Astrocyte (in vitro differentiated cells and primary cell): ENCODE data around the gene DGAT2. TPM values are rescaled to one million over a fixed set of nuclear protein-coding genes. Genes with fewer than 3 reads are reported as not detected.
A peak's percentile ranks its signal among the peaks of the same experiment; 100 is the strongest.

Source experiments
- DNase-seq: peaks from one replicate; pipeline ENCODE4 v3.0.0-alpha.2; 2010; ENCODE audit warnings: low read depth
- FAIRE-seq: peaks from 2 replicates; lab custom pipeline; 2011; peaks lifted over from hg19 to GRCh38; lab: Jason Lieb, UNC
- H2AFZ ChIP-seq: 2 replicates; pipeline ENCODE4 v1.6.0; 2012; ENCODE audit warnings: low read depth, low read length, inconsistent platforms
- H3K27ac ChIP-seq: 2 replicates; pipeline ENCODE4 v1.5.1; 2011; ENCODE audit warnings: low read depth, low read length, inconsistent platforms
- H3K27me3 ChIP-seq: 2 replicates; pipeline ENCODE4 v1.6.0; 2011; ENCODE audit warnings: low read length, inconsistent platforms; ENCODE audit not compliant: insufficient read depth
- H3K36me3 ChIP-seq: 2 replicates; pipeline ENCODE4 v1.5.1; 2011; ENCODE audit warnings: low read length, inconsistent platforms; ENCODE audit not compliant: insufficient read depth
- H3K4me1 ChIP-seq: 2 replicates; pipeline ENCODE4 v1.5.1; 2011; ENCODE audit warnings: low read length, inconsistent platforms; ENCODE audit not compliant: insufficient read depth
- H3K4me2 ChIP-seq: 2 replicates; pipeline ENCODE4 v1.6.0; 2012; ENCODE audit warnings: low read length, inconsistent platforms
- H3K4me3 ChIP-seq: 2 replicates; pipeline ENCODE4 v1.5.1; 2011; ENCODE audit warnings: low read depth, mild to moderate bottlenecking, low read length, inconsistent platforms; ENCODE audit not compliant: insufficient read depth
- H3K79me2 ChIP-seq: 2 replicates; pipeline ENCODE4 v1.6.0; 2012; ENCODE audit warnings: mild to moderate bottlenecking, low read length, inconsistent platforms; ENCODE audit not compliant: insufficient read depth
- H3K9ac ChIP-seq: 2 replicates; pipeline ENCODE4 v1.6.0; 2012; ENCODE audit warnings: mild to moderate bottlenecking, low read length, inconsistent platforms
- H3K9me3 ChIP-seq: 2 replicates; pipeline ENCODE4 v1.5.1; 2012; ENCODE audit warnings: low read depth, mild to moderate bottlenecking, low read length, inconsistent platforms; ENCODE audit not compliant: insufficient read depth
- H4K20me1 ChIP-seq: 2 replicates; pipeline ENCODE4 v1.6.0; 2012; ENCODE audit warnings: low read length, inconsistent platforms; ENCODE audit not compliant: insufficient read depth
- H3K27ac Mint-ChIP-seq: one replicate; pipeline ENCODE4 v1.8.0; 2021; ENCODE audit warnings: mild to moderate bottlenecking, mixed read lengths; ENCODE audit not compliant: unreplicated experiment
- H3K27me3 Mint-ChIP-seq: one replicate; pipeline ENCODE4 v1.8.0; 2021; ENCODE audit warnings: low read depth, mixed read lengths; ENCODE audit not compliant: unreplicated experiment
- H3K36me3 Mint-ChIP-seq: one replicate; pipeline ENCODE4 v1.8.0; 2021; ENCODE audit warnings: low read depth, mixed read lengths; ENCODE audit not compliant: unreplicated experiment
- H3K4me1 Mint-ChIP-seq: one replicate; pipeline ENCODE4 v1.8.0; 2021; ENCODE audit warnings: low read depth, mixed read lengths; ENCODE audit not compliant: unreplicated experiment
- H3K4me3 Mint-ChIP-seq: one replicate; pipeline ENCODE4 v1.8.0; 2021; ENCODE audit warnings: mild to moderate bottlenecking, moderate library complexity, mixed read lengths; ENCODE audit not compliant: unreplicated experiment
- H3K9me3 Mint-ChIP-seq: one replicate; pipeline ENCODE4 v1.8.0; 2021; ENCODE audit warnings: mild to moderate bottlenecking, mixed read lengths; ENCODE audit not compliant: unreplicated experiment
- CTCF ChIP-seq: IDR thresholded peaks from 2 replicates; pipeline ENCODE4 v1.5.1; 2011; ENCODE audit warnings: low read depth, mild to moderate bottlenecking, inconsistent platforms, low read length, moderate library complexity; ENCODE audit not compliant: insufficient read depth
- EZH2 ChIP-seq: IDR thresholded peaks from 2 replicates; pipeline ENCODE4 v1.6.1; 2012; ENCODE audit warnings: mild to moderate bottlenecking, low read length, inconsistent platforms; ENCODE audit not compliant: insufficient read depth
- total RNA-seq: library from RNA; stranded (reverse); gene quantifications from 2 replicates; pipeline ENCODE4 v1.2.1, GENCODE V29; 2021

DGAT2 gene
- total RNA-seq, 1 donor from 2014 or later: 0.73 TPM

GRCh38 chr11:75797792-75798191 lies 29.2 kb downstream of the DGAT2 start:
- Histone ChIP-seq H3K4me3 (no peak overlapping the region), H3K27ac (no peak overlapping the region), H4K20me1 (no peaks in the 10 kb centered on the region), H3K79me2 (no peaks in the 10 kb centered on the region), H2AFZ (peak overlapping the region; percentile 63), H3K9me3 (no peaks in the 10 kb centered on the region), H3K27me3 (no peaks in the 10 kb centered on the region), H3K4me1 (peaks cover 6% of the 10 kb centered on the region), H3K9ac (no peak overlapping the region), H3K36me3 (no peaks in the 10 kb centered on the region), H3K4me2 (no peak overlapping the region)
- DNase-seq (no peak), FAIRE-seq (no peak)
- peaks cover 7% of the 10 kb centered on the region for H3K27me3 Mint-ChIP-seq
- peaks cover 4% of the 10 kb centered on the region for H3K4me1 Mint-ChIP-seq
- H3K9me3 Mint-ChIP-seq: no peaks in the 10 kb centered on the region
- H3K4me3 Mint-ChIP-seq: no peak overlapping the region
- no peak overlapping the region for H3K27ac Mint-ChIP-seq
- no peak for TF ChIP-seq EZH2
- H3K36me3 Mint-ChIP-seq: peaks cover 2% of the 10 kb centered on the region

GRCh38 chr11:75800136-75800675 lies 31.6 kb downstream of the DGAT2 start:
- no peaks in the 10 kb centered on the region for H3K27me3 ChIP-seq
- peaks cover 3% of the 10 kb centered on the region for H3K27me3 Mint-ChIP-seq
- no peak for TF ChIP-seq CTCF
- no peak for TF ChIP-seq EZH2

GRCh38 chr11:75800728-75801361 lies 32.3 kb downstream of the DGAT2 start:
- no peaks in the 10 kb centered on the region for H3K79me2 ChIP-seq
- no peak overlapping the region for H3K27ac ChIP-seq
- Mint-ChIP-seq H3K4me3 (no peak overlapping the region), H3K9me3 (no peaks in the 10 kb centered on the region), H3K27me3 (peaks cover 3% of the 10 kb centered on the region), H3K4me1 (peaks cover 4% of the 10 kb centered on the region), H3K36me3 (peaks cover 1% of the 10 kb centered on the region), H3K27ac (no peak overlapping the region)
- H2AFZ ChIP-seq: no peak overlapping the region
- no peak for FAIRE-seq
- no peak overlapping the region for H3K4me3 ChIP-seq
- H3K4me2 ChIP-seq: no peak overlapping the region
- no peaks in the 10 kb centered on the region for H4K20me1 ChIP-seq
- H3K4me1 ChIP-seq: peaks cover 6% of the 10 kb centered on the region
- H3K9me3 ChIP-seq: no peaks in the 10 kb centered on the region
- H3K36me3 ChIP-seq: no peaks in the 10 kb centered on the region
- H3K27me3 ChIP-seq: no peaks in the 10 kb centered on the region
- H3K9ac ChIP-seq: no peak overlapping the region
- TF ChIP-seq CTCF (no peak), EZH2 (no peak)
- DNase-seq: no peak

More at GRCh38 chr11:75800136-75800675, 31.6 kb downstream of the DGAT2 start:
- Mint-ChIP-seq H3K9me3 (no peaks in the 10 kb centered on the region), H3K4me1 (peaks cover 4% of the 10 kb centered on the region), H3K27ac (no peak overlapping the region), H3K36me3 (peaks cover 2% of the 10 kb centered on the region), H3K4me3 (no peak overlapping the region)
- Histone ChIP-seq H2AFZ (no peak overlapping the region), H3K36me3 (no peaks in the 10 kb centered on the region), H3K4me3 (no peak overlapping the region), H3K27ac (no peak overlapping the region), H3K9ac (no peak overlapping the region), H3K79me2 (no peaks in the 10 kb centered on the region), H3K4me1 (peaks cover 6% of the 10 kb centered on the region), H4K20me1 (no peaks in the 10 kb centered on the region), H3K4me2 (no peak overlapping the region), H3K9me3 (no peaks in the 10 kb centered on the region)
- no peak for FAIRE-seq
- no peak for DNase-seq
